Adrenal gland (tissue), 5 donors: Measurements from ENCODE around the gene RBBP7.

Experiments
- CTCF ChIP-seq, 6 experiments: fragments of 450-650 bp in 4 of 6; fragments of 200-600 bp in 2 of 6; sonication (generic) in 1 of 6; IDR thresholded peaks; 1 replicate in 5 of 6; 2 replicates in 1 of 6; pipeline versions ENCODE4 v1.5.1 to v1.8.0; 2016 to 2021; ENCODE audit warnings: antibody characterized with exemption in 6 of 6, mild to moderate bottlenecking in 2 of 6, moderate library complexity in 1 of 6
- POLR2A ChIP-seq, 2 donors: fragments of 450-650 bp; IDR thresholded peaks; one replicate each; pipeline ENCODE4 v1.6.1; 2017; ENCODE audit warnings: antibody characterized with exemption in 2 of 2, mild to moderate bottlenecking in 2 of 2, moderate library complexity in 1 of 2
- donor health status: DM: no; HTN: no; CAD: no.

DNA sequence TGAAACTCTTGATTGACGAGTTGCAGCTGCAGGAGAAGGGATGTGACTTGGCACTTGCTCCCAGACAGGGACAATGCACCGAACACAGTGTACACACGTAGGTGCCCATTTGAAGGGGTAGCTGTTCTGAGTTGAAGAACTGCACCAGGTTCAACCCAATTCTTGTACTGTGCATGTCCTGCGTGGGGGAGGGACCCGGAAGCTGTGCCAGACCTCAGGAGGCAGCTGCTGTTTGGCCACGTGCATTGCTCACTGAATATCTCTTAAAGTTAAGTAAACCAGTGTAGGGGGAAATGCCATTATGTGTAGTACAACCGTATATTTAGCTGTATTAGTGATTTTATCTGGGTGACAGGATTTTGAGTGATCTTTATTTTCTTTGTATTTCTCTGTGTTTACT is 12.0 kb upstream of the RBBP7 start:
- TF ChIP-seq CTCF (IDR thresholded peaks at IDR 0.05) (no peak), POLR2A (IDR thresholded peaks at IDR 0.05) (no peak)
